CD14-positive monocyte (primary cell): ENCODE data around the gene TLK1. TPM values are rescaled to one million over a fixed set of nuclear protein-coding genes. Genes with fewer than 3 reads are reported as not detected.

Source experiments
- DNase-seq, 3 donors: peaks; one replicate each; pipeline ENCODE4 v3.0.0-alpha.2; 2011 to 2022
- H2AFZ ChIP-seq: 2 replicates; pipeline ENCODE4 v1.6.0; 2012; ENCODE audit warnings: mild to moderate bottlenecking, low read depth, low read length, inconsistent platforms; ENCODE audit not compliant: insufficient read depth, poor library complexity, severe bottlenecking
- H3K27ac ChIP-seq, 2 donors: 1 replicate in 1 of 2; 2 replicates in 1 of 2; pipeline ENCODE4 v1.5.1; 2012 to 2013; ENCODE audit warnings: low read length in 2 of 2, control low read depth in 1 of 2, inconsistent platforms in 1 of 2, low read depth in 1 of 2, mild to moderate bottlenecking in 1 of 2
- H3K27me3 ChIP-seq, 2 donors: one replicate each; pipeline versions ENCODE4 v1.6.0 to v1.6.1; 2011 to 2013; ENCODE audit warnings: low read length in 2 of 2; ENCODE audit not compliant: control insufficient read depth in 2 of 2, insufficient read depth in 2 of 2
- H3K36me3 ChIP-seq, 2 donors: replicated peaks in 1 of 2; 1 replicate in 1 of 2; 2 replicates in 1 of 2; pipeline versions ENCODE4 v1.5.1 to v1.6.1; 2012 to 2013; ENCODE audit warnings: low read length in 2 of 2, control low read depth in 1 of 2, inconsistent platforms in 1 of 2, mild to moderate bottlenecking in 1 of 2; ENCODE audit not compliant: insufficient read depth in 2 of 2, control insufficient read depth in 1 of 2
- H3K4me1 ChIP-seq, 2 donors: 1 replicate in 1 of 2; 2 replicates in 1 of 2; pipeline versions ENCODE4 v1.5.1 to v1.6.1; 2012 to 2013; ENCODE audit warnings: low read length in 2 of 2, control low read depth in 1 of 2, inconsistent platforms in 1 of 2, mild to moderate bottlenecking in 1 of 2, moderate library complexity in 1 of 2; ENCODE audit not compliant: insufficient read depth in 2 of 2, control insufficient read depth in 1 of 2
- H3K4me2 ChIP-seq: replicated peaks from 2 replicates; pipeline ENCODE3; 2012; ENCODE audit warnings: low read length, moderate library complexity, mild to moderate bottlenecking; ENCODE audit not compliant: poor library complexity, severe bottlenecking; ENCODE audit errors: extremely low read depth
- H3K4me3 ChIP-seq, 3 experiments: fragments of 200-600 bp in 1 of 3; sonication (generic) in 1 of 3; replicated peaks in 1 of 3; 1 replicate in 2 of 3; 2 replicates in 1 of 3; pipeline ENCODE4 v1.5.1; 2011 to 2013; ENCODE audit warnings: low read length in 3 of 3, mild to moderate bottlenecking in 3 of 3, control low read depth in 2 of 3, low read depth in 2 of 3, inconsistent platforms in 1 of 3, moderate library complexity in 1 of 3
- H3K79me2 ChIP-seq: 2 replicates; pipeline ENCODE4 v1.6.0; 2012; ENCODE audit warnings: mild to moderate bottlenecking, control low read depth, inconsistent platforms, low read length, moderate library complexity; ENCODE audit not compliant: insufficient read depth
- H3K9ac ChIP-seq: 2 replicates; pipeline ENCODE4 v1.6.0; 2017; ENCODE audit warnings: low read length, mild to moderate bottlenecking; ENCODE audit not compliant: insufficient read depth, poor library complexity, severe bottlenecking
- H3K9me3 ChIP-seq, 2 donors: replicated peaks in 1 of 2; 1 replicate in 1 of 2; 2 replicates in 1 of 2; pipeline versions ENCODE4 v1.5.1 to v1.6.1; 2012 to 2013; ENCODE audit warnings: low read length in 2 of 2, control low read depth in 1 of 2; ENCODE audit not compliant: control insufficient read depth in 1 of 2, insufficient read depth in 1 of 2
- H4K20me1 ChIP-seq: 2 replicates; pipeline ENCODE4 v1.6.0; 2012; ENCODE audit warnings: mild to moderate bottlenecking, low read length, control low read depth, moderate library complexity; ENCODE audit not compliant: insufficient read depth
- H3K27ac Mint-ChIP-seq, 7 donors: one replicate each; pipeline ENCODE4 v1.8.0; 2020; ENCODE audit warnings: mild to moderate bottlenecking in 7 of 7, mixed read lengths in 7 of 7, moderate library complexity in 6 of 7, inconsistent platforms in 2 of 7
- H3K27me3 Mint-ChIP-seq, 3 donors: one replicate each; pipeline ENCODE4 v1.8.0; 2021 to 2022; ENCODE audit warnings: low read depth in 3 of 3, mild to moderate bottlenecking in 3 of 3, mixed read lengths in 3 of 3, moderate library complexity in 3 of 3, inconsistent platforms in 1 of 3
- H3K36me3 Mint-ChIP-seq, 2 donors: one replicate each; pipeline ENCODE4 v1.8.0; 2020; ENCODE audit warnings: mixed read lengths in 2 of 2, inconsistent platforms in 1 of 2, mild to moderate bottlenecking in 1 of 2
- H3K4me1 Mint-ChIP-seq: one replicate; pipeline ENCODE4 v1.8.0; 2020; ENCODE audit warnings: mild to moderate bottlenecking, mixed read lengths
- H3K4me3 Mint-ChIP-seq, 2 donors: one replicate each; pipeline ENCODE4 v1.8.0; 2020; ENCODE audit warnings: mild to moderate bottlenecking in 2 of 2, mixed read lengths in 2 of 2, moderate library complexity in 1 of 2
- H3K9me3 Mint-ChIP-seq, 7 donors: one replicate each; pipeline ENCODE4 v1.8.0; 2020 to 2022; ENCODE audit warnings: mixed read lengths in 7 of 7, mild to moderate bottlenecking in 6 of 7, moderate library complexity in 6 of 7, inconsistent platforms in 2 of 7
- WGBS: methylation state at CpG from one replicate; pipeline ENCODE4 v1.1.5; 2013; ENCODE audit warnings: missing lambda C conversion rate; ENCODE audit not compliant: insufficient coverage; 5-methylcytosine and 5-hydroxymethylcytosine counted together
- intact Hi-C, 2 donors: fragments of 100-400 bp; cut with micrococcal nuclease; formaldehyde crosslinking; loops; one replicate each; pipeline versions ENCODE4 v1.15.0 to v1.15.1; 2023
- polyA plus RNA-seq, 3 donors: library from polyadenylated mRNA; depleted of rRNA in 1 of 3; unstranded in 2 of 3; stranded (reverse) in 1 of 3; fragments of 300-500 nt in 2 of 3; fragments of >200 nt in 1 of 3; fragmentation: Illumina TruSeq in 2 of 3; gene quantifications; 1 replicate in 2 of 3; 2 replicates in 1 of 3; pipeline ENCODE4 v1.2.3, GENCODE V29; 2012 to 2021
- TF ChIP-seq, protein P1 (sequence below): fragments of 200-600 bp; IDR thresholded peaks from one replicate; pipeline ENCODE4 v1.8.0; 2022; ENCODE audit warnings: antibody characterized with exemption, mild to moderate bottlenecking

The TLK1 gene
- polyA plus RNA-seq, 3 donors = 6.3 to 20.0 (median 8.6) TPM

DNA sequence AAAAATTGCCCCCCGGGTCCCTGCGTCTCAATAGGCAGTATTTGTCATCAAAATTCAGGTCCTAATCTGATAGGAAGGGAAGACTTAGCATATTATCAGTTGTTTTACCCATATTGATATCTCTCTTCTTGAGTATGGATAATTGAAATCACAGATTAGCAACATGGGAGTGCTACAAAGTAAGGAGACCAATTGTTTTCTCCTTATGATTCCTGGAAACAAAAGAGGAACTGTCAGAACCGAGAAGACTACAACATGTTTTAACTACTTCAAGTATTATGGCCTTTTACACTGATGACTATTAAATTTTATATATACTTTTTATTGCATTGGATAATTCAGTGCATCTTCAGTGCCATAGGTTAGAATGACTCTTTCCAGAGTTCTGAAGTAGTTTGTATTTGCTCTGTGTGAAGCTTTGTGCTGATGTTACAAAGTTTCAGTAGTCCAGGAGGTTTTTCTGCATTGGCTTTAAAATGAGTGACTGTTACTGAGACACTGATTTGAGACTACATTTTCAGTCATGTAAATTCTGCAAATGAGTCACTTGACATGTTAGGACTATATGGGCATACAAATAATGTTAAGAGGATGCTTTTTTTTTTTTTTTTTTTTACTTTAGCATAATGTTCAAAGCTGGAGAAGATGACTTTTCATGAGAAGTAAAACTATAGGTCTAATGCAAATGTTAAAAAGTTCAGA is 19.7 kb upstream of the TLK1 start:
- H3K9me3 ChIP-seq = no peaks in the 10 kb centered on the region
- no peak for DNase-seq
- no peaks in the 10 kb centered on the region for H4K20me1 ChIP-seq
- no peaks in the 10 kb centered on the region for H3K79me2 ChIP-seq
- no CpG with 5 or more reads among the region's 3 CpGs for WGBS
- no peak overlapping the region for H2AFZ ChIP-seq
- no peak overlapping the region for H3K4me3 ChIP-seq
- no peak overlapping the region for H3K27ac ChIP-seq
- H3K27me3 ChIP-seq = no peaks in the 10 kb centered on the region
- Mint-ChIP-seq H3K9me3 (no peaks in the 10 kb centered on the region), H3K4me1 (peaks cover 5% of the 10 kb centered on the region), H3K27ac (no peak overlapping the region), H3K27me3 (peaks cover 0 to 2% (median 2%) of the 10 kb centered on the region in 3 donors), H3K36me3 (no peaks in the 10 kb centered on the region), H3K4me3 (no peak overlapping the region)
- H3K9ac ChIP-seq = no peak overlapping the region
- TF ChIP-seq, protein P1, sequence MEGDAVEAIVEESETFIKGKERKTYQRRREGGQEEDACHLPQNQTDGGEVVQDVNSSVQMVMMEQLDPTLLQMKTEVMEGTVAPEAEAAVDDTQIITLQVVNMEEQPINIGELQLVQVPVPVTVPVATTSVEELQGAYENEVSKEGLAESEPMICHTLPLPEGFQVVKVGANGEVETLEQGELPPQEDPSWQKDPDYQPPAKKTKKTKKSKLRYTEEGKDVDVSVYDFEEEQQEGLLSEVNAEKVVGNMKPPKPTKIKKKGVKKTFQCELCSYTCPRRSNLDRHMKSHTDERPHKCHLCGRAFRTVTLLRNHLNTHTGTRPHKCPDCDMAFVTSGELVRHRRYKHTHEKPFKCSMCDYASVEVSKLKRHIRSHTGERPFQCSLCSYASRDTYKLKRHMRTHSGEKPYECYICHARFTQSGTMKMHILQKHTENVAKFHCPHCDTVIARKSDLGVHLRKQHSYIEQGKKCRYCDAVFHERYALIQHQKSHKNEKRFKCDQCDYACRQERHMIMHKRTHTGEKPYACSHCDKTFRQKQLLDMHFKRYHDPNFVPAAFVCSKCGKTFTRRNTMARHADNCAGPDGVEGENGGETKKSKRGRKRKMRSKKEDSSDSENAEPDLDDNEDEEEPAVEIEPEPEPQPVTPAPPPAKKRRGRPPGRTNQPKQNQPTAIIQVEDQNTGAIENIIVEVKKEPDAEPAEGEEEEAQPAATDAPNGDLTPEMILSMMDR = no peak
- H3K36me3 ChIP-seq = no peaks in the 10 kb centered on the region
- intact Hi-C loops = no loop called here
- no peak overlapping the region for H3K4me2 ChIP-seq
- H3K4me1 ChIP-seq = no peaks in the 10 kb centered on the region

DNA sequence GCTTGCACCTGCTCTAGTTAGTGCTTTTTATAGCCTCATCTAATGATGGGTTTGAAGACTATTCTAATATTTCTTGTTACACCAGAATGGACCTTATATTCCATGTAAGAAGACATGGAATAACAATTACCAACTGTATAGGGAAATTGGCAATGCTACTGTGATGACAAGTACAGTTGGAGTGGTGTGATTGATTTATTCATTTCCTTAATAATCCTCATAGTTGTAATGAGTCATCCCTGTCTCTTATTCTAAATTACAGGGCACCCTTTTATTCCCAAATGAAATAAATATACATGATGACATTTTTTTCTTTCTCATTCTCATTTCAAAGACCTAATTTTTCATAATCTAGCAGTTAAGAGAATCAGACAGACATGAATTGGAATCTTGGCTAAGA is 18.3 kb upstream of the TLK1 start:
- Histone ChIP-seq H3K9ac (no peak overlapping the region), H3K4me2 (no peak overlapping the region), H3K9me3 (no peaks in the 10 kb centered on the region), H2AFZ (no peak overlapping the region), H3K27ac (no peak overlapping the region), H4K20me1 (no peaks in the 10 kb centered on the region), H3K4me3 (no peak overlapping the region), H3K36me3 (no peaks in the 10 kb centered on the region), H3K4me1 (no peaks in the 10 kb centered on the region), H3K27me3 (no peaks in the 10 kb centered on the region), H3K79me2 (no peaks in the 10 kb centered on the region)
- DNase-seq = no peak
- H3K27me3 Mint-ChIP-seq = peaks cover 0 to 2% (median 2%) of the 10 kb centered on the region in 3 donors
- H3K36me3 Mint-ChIP-seq = no peaks in the 10 kb centered on the region
- H3K27ac Mint-ChIP-seq = no peak overlapping the region
- intact Hi-C loops = no loop called here
- TF ChIP-seq, protein P1 = no peak
- no peak overlapping the region for H3K4me3 Mint-ChIP-seq
- peaks cover 5% of the 10 kb centered on the region for H3K4me1 Mint-ChIP-seq
- peaks cover 0 to 2% (median 0%) of the 10 kb centered on the region in 7 donors for H3K9me3 Mint-ChIP-seq
